ENCODE measurements around the gene ADARB2.

Gene ADARB2

GRCh38 chr10:1605999-1606940, 131.1 kb downstream of the ADARB2 start:
- Mint-ChIP-seq H3K4me1 (peaks cover 3% of the 10 kb centered on the region), H3K27ac (no peak overlapping the region), H3K4me3 (no peak overlapping the region), H3K27me3 (peaks cover 34% of the 10 kb centered on the region), H3K36me3 (ENCODE audit: low read depth) (no peaks in the 10 kb centered on the region), H3K9me3 (no peaks in the 10 kb centered on the region)
- no peak for ATAC-seq
- no peak for DNase-seq

- ATAC-seq = no peak
- Mint-ChIP-seq H3K27me3 (peaks cover 26% of the 10 kb centered on the region), H3K27ac (no peak overlapping the region), H3K4me3 (no peak overlapping the region), H3K9me3 (no peaks in the 10 kb centered on the region), H3K4me1 (peaks cover 3% of the 10 kb centered on the region), H3K36me3 (ENCODE audit: low read depth) (no peaks in the 10 kb centered on the region)
- no peak for DNase-seq
These were observed 132.2 kb downstream of the ADARB2 start for GRCh38 chr10:1605121-1605520.

GRCh38 chr10:1604246-1604645, 133.1 kb downstream of the ADARB2 start:
- Mint-ChIP-seq H3K9me3 (no peaks in the 10 kb centered on the region), H3K27ac (no peak overlapping the region), H3K27me3 (peaks cover 23% of the 10 kb centered on the region), H3K36me3 (ENCODE audit: low read depth) (no peaks in the 10 kb centered on the region), H3K4me1 (peaks cover 3% of the 10 kb centered on the region), H3K4me3 (no peak overlapping the region)
- no peak for DNase-seq
- ATAC-seq = no peak

- H3K27ac Mint-ChIP-seq = no peak overlapping the region
- peaks cover 13% of the 10 kb centered on the region for H3K27me3 Mint-ChIP-seq
- ATAC-seq = no peak
- no peak overlapping the region for H3K4me3 Mint-ChIP-seq
- H3K9me3 Mint-ChIP-seq = no peaks in the 10 kb centered on the region
- no peak for DNase-seq
- no peaks in the 10 kb centered on the region for H3K36me3 Mint-ChIP-seq (ENCODE audit: low read depth)
- no peaks in the 10 kb centered on the region for H3K4me1 Mint-ChIP-seq
These were observed 134.1 kb downstream of the ADARB2 start for GRCh38 chr10:1603181-1603580.

GRCh38 chr10:1602037-1602484, 135.3 kb downstream of the ADARB2 start:
- Mint-ChIP-seq H3K27ac (no peak overlapping the region), H3K9me3 (no peaks in the 10 kb centered on the region), H3K4me3 (no peak overlapping the region), H3K36me3 (ENCODE audit: low read depth) (no peaks in the 10 kb centered on the region), H3K4me1 (no peaks in the 10 kb centered on the region), H3K27me3 (peaks cover 7% of the 10 kb centered on the region)
- DNase-seq (no peak), ATAC-seq (no peak)

- H3K9me3 Mint-ChIP-seq = no peaks in the 10 kb centered on the region
- H3K27ac Mint-ChIP-seq = no peak overlapping the region
- H3K4me3 Mint-ChIP-seq = no peak overlapping the region
- H3K36me3 Mint-ChIP-seq (ENCODE audit: low read depth) = no peaks in the 10 kb centered on the region
- DNase-seq (no peak), ATAC-seq (no peak)
- no peaks in the 10 kb centered on the region for H3K4me1 Mint-ChIP-seq
- peaks cover 7% of the 10 kb centered on the region for H3K27me3 Mint-ChIP-seq
These were observed 135.9 kb downstream of the ADARB2 start for GRCh38 chr10:1601406-1601805.

- no peak for ATAC-seq
- Mint-ChIP-seq H3K27me3 (peaks cover 7% of the 10 kb centered on the region), H3K36me3 (ENCODE audit: low read depth) (no peaks in the 10 kb centered on the region), H3K27ac (no peak overlapping the region), H3K4me1 (no peaks in the 10 kb centered on the region), H3K9me3 (no peaks in the 10 kb centered on the region), H3K4me3 (no peak overlapping the region)
- DNase-seq = no peak
These were observed 136.5 kb downstream of the ADARB2 start for GRCh38 chr10:1600861-1601260.

GRCh38 chr10:1598393-1599153, 138.8 kb downstream of the ADARB2 start:
- no peaks in the 10 kb centered on the region for H3K4me1 Mint-ChIP-seq
- no peak overlapping the region for H3K4me3 Mint-ChIP-seq
- ATAC-seq = no peak
- H3K36me3 Mint-ChIP-seq (ENCODE audit: low read depth) = no peaks in the 10 kb centered on the region
- H3K27ac Mint-ChIP-seq = no peak overlapping the region
- DNase-seq = no peak
- H3K27me3 Mint-ChIP-seq = peaks cover 4% of the 10 kb centered on the region
- no peaks in the 10 kb centered on the region for H3K9me3 Mint-ChIP-seq

- no peak for ATAC-seq
- no peak for DNase-seq
- Mint-ChIP-seq H3K36me3 (ENCODE audit: low read depth) (no peaks in the 10 kb centered on the region), H3K27ac (no peak overlapping the region), H3K27me3 (peaks cover 2% of the 10 kb centered on the region), H3K4me1 (no peaks in the 10 kb centered on the region), H3K4me3 (no peak overlapping the region), H3K9me3 (no peaks in the 10 kb centered on the region)
These were observed 139.8 kb downstream of the ADARB2 start for GRCh38 chr10:1597370-1598146.

- Mint-ChIP-seq H3K9me3 (no peaks in the 10 kb centered on the region), H3K27ac (no peak overlapping the region), H3K4me3 (no peak overlapping the region), H3K27me3 (peaks cover 2% of the 10 kb centered on the region), H3K4me1 (no peaks in the 10 kb centered on the region), H3K36me3 (ENCODE audit: low read depth) (no peaks in the 10 kb centered on the region)
- no peak for DNase-seq
- ATAC-seq = no peak
These were observed 140.7 kb downstream of the ADARB2 start for GRCh38 chr10:1596482-1597099.

- no peak overlapping the region for H3K4me3 Mint-ChIP-seq
- ATAC-seq (no peak), DNase-seq (no peak)
- no peaks in the 10 kb centered on the region for H3K4me1 Mint-ChIP-seq
- H3K36me3 Mint-ChIP-seq (ENCODE audit: low read depth) = no peaks in the 10 kb centered on the region
- H3K27me3 Mint-ChIP-seq = peaks cover 2% of the 10 kb centered on the region
- H3K27ac Mint-ChIP-seq = no peak overlapping the region
- no peaks in the 10 kb centered on the region for H3K9me3 Mint-ChIP-seq
These were observed 141.6 kb downstream of the ADARB2 start for GRCh38 chr10:1595726-1596125.

GRCh38 chr10:1595242-1595600, 142.1 kb downstream of the ADARB2 start:
- no peak for DNase-seq
- H3K4me1 Mint-ChIP-seq = no peaks in the 10 kb centered on the region
- no peaks in the 10 kb centered on the region for H3K36me3 Mint-ChIP-seq (ENCODE audit: low read depth)
- H3K27me3 Mint-ChIP-seq = peaks cover 2% of the 10 kb centered on the region
- no peak overlapping the region for H3K4me3 Mint-ChIP-seq
- no peaks in the 10 kb centered on the region for H3K9me3 Mint-ChIP-seq
- no peak for ATAC-seq
- H3K27ac Mint-ChIP-seq = no peak overlapping the region

- no peak for ATAC-seq
- DNase-seq = no peak
- Mint-ChIP-seq H3K36me3 (ENCODE audit: low read depth) (no peaks in the 10 kb centered on the region), H3K27ac (no peak overlapping the region), H3K27me3 (peaks cover 2% of the 10 kb centered on the region), H3K4me3 (no peak overlapping the region), H3K9me3 (no peaks in the 10 kb centered on the region), H3K4me1 (no peaks in the 10 kb centered on the region)
These were observed 142.7 kb downstream of the ADARB2 start for GRCh38 chr10:1594372-1595241.

Measured in activated naive CD8-positive, alpha-beta T cell treated with anti-CD3 and anti-CD28 coated beads, Interleukin-2, amount 50 U/mL, for 24 hours (primary cell).